Smooth muscle cell (in vitro differentiated cells): ENCODE results near the gene DGKG. TPM values are rescaled to one million over a fixed set of nuclear protein-coding genes. Genes with fewer than 3 reads are reported as not detected.

Experiments used
- DNase-seq: peaks from one replicate; lab custom pipeline; 2025; ENCODE audit not compliant: unreplicated experiment; lab: John Stamatoyannopoulos, UW
- H2AFZ ChIP-seq: fragments of 200-600 bp; sonication (generic); 2 replicates; pipeline ENCODE4 v1.6.0; 2016; ENCODE audit warnings: antibody characterized with exemption, low read depth, mild to moderate bottlenecking
- H3F3A ChIP-seq: fragments of 200-600 bp; sonication (generic); 2 replicates; pipeline ENCODE4 v1.6.0; 2017; ENCODE audit warnings: antibody characterized with exemption, low read depth
- H3K27ac ChIP-seq: fragments of 200-600 bp; sonication (generic); 2 replicates; pipeline ENCODE4 v1.5.1; 2016; ENCODE audit warnings: low read depth, mild to moderate bottlenecking
- H3K27me3 ChIP-seq: fragments of 200-600 bp; sonication (generic); 2 replicates; pipeline ENCODE4 v1.6.1; 2016; ENCODE audit warnings: low read depth, mild to moderate bottlenecking
- H3K36me3 ChIP-seq: fragments of 200-600 bp; sonication (generic); 2 replicates; pipeline ENCODE4 v1.5.1; 2016; ENCODE audit warnings: low read depth
- H3K4me1 ChIP-seq: fragments of 200-600 bp; sonication (generic); 2 replicates; pipeline ENCODE4 v1.5.1; 2016; ENCODE audit warnings: low read depth
- H3K4me2 ChIP-seq: fragments of 200-600 bp; sonication (generic); 2 replicates; pipeline ENCODE4 v1.6.0; 2016; ENCODE audit warnings: mild to moderate bottlenecking
- H3K4me3 ChIP-seq: fragments of 200-600 bp; sonication (generic); 2 replicates; pipeline ENCODE4 v1.5.1; 2016; ENCODE audit warnings: mild to moderate bottlenecking
- H3K79me2 ChIP-seq: fragments of 200-600 bp; sonication (generic); 2 replicates; pipeline ENCODE4 v1.6.0; 2016; ENCODE audit warnings: low read depth, mild to moderate bottlenecking
- H3K9ac ChIP-seq: fragments of 200-600 bp; sonication (generic); 2 replicates; pipeline ENCODE4 v1.6.0; 2016; ENCODE audit warnings: low read depth
- H3K9me3 ChIP-seq: fragments of 200-600 bp; sonication (generic); replicated peaks from 2 replicates; pipeline ENCODE4 v1.5.1; 2016; ENCODE audit warnings: low read depth
- H4K20me1 ChIP-seq: fragments of 200-600 bp; sonication (generic); 2 replicates; pipeline ENCODE4 v1.6.0; 2016; ENCODE audit warnings: low read depth
- WGBS: methylation state at CpG from one replicate; pipeline ENCODE4 v1.1.7; 2016; ENCODE audit warnings: low lambda C conversion rate; 5-methylcytosine and 5-hydroxymethylcytosine counted together
- polyA plus RNA-seq: library from polyadenylated mRNA; unstranded; fragments of >200 nt; fragmentation: Nextera tagmentation; extraction: Ambion mirVana; gene quantifications from 2 replicates; pipeline ENCODE4 v1.2.1, GENCODE V29; 2016
- total RNA-seq: library from RNA; depleted of rRNA; stranded (reverse); fragments of >200 nt; gene quantifications from 2 replicates; pipeline ENCODE4 v1.2.3, GENCODE V29; 2014
- TF ChIP-seq, protein P1 (sequence below): fragments of 200-600 bp; sonication (generic); IDR thresholded peaks from 2 replicates; pipeline ENCODE4 v1.5.1; 2017; ENCODE audit warnings: borderline replicate concordance, mild to moderate bottlenecking, antibody characterized with exemption; ENCODE audit not compliant: insufficient read depth, poor library complexity, severe bottlenecking

The DGKG gene
- total and polyA plus RNA-seq, 2 experiments from 2014 or later: 0.64 TPM; not detected in 1

DNA sequence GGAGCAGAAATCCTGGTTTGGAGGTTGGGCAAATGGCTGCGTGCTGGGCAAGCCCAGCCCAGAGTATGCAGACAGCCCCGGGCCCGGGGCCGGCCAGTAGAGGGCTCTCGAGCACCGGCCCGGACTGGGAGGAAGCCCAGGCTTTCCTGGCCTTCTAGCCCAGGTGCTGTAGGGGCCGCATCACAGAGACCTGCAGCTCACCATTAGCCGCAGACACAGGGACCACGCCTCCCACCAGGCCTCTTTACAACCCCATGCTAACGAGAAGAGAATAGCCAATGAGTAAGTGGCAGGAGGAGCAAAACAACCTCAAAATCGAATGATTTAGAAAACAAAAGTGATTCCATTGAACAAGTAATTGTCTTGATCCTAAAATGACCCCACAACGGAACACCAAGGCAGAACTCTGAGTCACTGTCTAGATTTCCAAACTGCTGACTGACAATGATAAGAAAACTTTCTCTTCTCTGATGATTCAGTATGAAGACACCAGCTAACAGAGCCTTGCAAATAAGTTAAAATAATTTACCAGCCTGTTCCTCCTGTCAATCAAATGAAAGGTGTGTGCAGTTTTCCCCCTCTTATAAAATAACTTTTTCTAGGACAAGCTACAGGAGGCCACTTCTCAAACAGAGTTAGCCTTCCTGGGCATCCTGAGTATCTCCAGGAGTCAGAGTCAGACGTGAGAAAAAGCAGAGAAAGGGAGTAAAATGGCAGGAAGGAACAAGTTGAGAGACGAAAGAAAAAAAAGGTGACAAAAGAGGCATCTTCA lies 102.2 kb downstream of the DGKG start:
- Histone ChIP-seq H4K20me1 (no peaks in the 10 kb centered on the region), H3K4me3 (peak overlapping the region; percentile 11), H3K9ac (no peak overlapping the region), H3F3A (no peaks in the 10 kb centered on the region), H3K27me3 (no peaks in the 10 kb centered on the region), H3K9me3 (no peaks in the 10 kb centered on the region), H3K27ac (no peak overlapping the region), H3K4me2 (peak overlapping the region; percentile 55), H3K79me2 (no peaks in the 10 kb centered on the region), H2AFZ (no peak overlapping the region), H3K4me1 (peaks cover 3% of the 10 kb centered on the region), H3K36me3 (no peaks in the 10 kb centered on the region)
- DNase-seq: peak; percentile 25
- WGBS: 12% methylated on average over 15 of the region's 15 CpGs
- TF ChIP-seq, protein P1, sequence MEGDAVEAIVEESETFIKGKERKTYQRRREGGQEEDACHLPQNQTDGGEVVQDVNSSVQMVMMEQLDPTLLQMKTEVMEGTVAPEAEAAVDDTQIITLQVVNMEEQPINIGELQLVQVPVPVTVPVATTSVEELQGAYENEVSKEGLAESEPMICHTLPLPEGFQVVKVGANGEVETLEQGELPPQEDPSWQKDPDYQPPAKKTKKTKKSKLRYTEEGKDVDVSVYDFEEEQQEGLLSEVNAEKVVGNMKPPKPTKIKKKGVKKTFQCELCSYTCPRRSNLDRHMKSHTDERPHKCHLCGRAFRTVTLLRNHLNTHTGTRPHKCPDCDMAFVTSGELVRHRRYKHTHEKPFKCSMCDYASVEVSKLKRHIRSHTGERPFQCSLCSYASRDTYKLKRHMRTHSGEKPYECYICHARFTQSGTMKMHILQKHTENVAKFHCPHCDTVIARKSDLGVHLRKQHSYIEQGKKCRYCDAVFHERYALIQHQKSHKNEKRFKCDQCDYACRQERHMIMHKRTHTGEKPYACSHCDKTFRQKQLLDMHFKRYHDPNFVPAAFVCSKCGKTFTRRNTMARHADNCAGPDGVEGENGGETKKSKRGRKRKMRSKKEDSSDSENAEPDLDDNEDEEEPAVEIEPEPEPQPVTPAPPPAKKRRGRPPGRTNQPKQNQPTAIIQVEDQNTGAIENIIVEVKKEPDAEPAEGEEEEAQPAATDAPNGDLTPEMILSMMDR: peak; percentile 87

DNA sequence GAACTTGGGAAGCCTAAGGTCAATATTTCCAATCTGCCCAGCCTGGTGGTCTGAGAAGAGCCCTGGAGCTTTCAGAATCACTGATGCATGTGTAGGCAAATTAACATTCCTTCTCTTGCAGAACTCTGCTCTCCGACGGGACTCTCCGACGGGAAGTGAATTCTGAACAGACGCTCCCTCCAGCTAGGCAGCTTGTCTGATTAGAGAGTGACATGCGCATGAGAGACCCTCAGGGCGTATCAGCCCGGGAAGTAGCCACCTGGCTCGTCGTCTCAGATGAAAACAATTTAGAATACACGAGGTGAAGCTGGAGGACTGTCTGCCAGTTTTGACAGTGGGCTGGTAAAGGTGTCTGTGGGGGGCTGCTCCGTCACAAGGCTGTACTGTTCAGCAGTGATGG lies 103.1 kb downstream of the DGKG start:
- no peaks in the 10 kb centered on the region for H3K36me3 ChIP-seq
- H3K4me1 ChIP-seq: peaks cover 3% of the 10 kb centered on the region
- no peaks in the 10 kb centered on the region for H4K20me1 ChIP-seq
- no peak overlapping the region for H3K27ac ChIP-seq
- no peak for DNase-seq
- H2AFZ ChIP-seq: no peak overlapping the region
- no peaks in the 10 kb centered on the region for H3F3A ChIP-seq
- TF ChIP-seq, protein P1: no peak
- 23% methylated on average over 12 of the region's 12 CpGs for WGBS
- no peaks in the 10 kb centered on the region for H3K9me3 ChIP-seq
- no peaks in the 10 kb centered on the region for H3K79me2 ChIP-seq
- H3K27me3 ChIP-seq: no peaks in the 10 kb centered on the region
- H3K4me2 ChIP-seq: no peak overlapping the region
- H3K9ac ChIP-seq: no peak overlapping the region
- H3K4me3 ChIP-seq: no peak overlapping the region

DNA sequence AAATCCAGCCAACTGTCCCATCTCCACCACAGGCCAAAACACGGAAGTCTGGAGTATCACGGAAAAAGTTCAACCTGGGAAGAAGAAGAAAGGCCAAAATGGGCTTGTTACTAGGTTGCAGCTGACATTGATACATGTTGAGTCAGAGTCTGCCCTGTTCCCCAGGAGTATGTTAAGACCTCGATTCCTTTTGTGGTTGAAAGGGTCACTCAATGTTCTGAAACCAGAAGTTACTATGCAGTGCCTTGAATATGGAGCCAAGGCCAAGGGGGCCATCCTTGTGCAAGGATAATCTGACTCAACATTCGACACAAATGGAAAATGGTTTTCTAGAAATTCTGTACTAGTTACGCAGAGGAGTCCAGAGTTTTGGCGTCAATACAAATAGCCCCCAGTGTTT lies 104.2 kb downstream of the DGKG start:
- Histone ChIP-seq H3K4me2 (no peak overlapping the region), H3K79me2 (no peaks in the 10 kb centered on the region), H3K27ac (no peak overlapping the region), H3K9me3 (no peaks in the 10 kb centered on the region), H3K4me3 (no peak overlapping the region), H4K20me1 (no peaks in the 10 kb centered on the region), H3K4me1 (peaks cover 3% of the 10 kb centered on the region), H3K9ac (no peak overlapping the region), H3K27me3 (no peaks in the 10 kb centered on the region), H2AFZ (no peak overlapping the region), H3K36me3 (no peaks in the 10 kb centered on the region), H3F3A (no peaks in the 10 kb centered on the region)
- 85% methylated on average over 6 of the region's 6 CpGs for WGBS
- no peak for DNase-seq
- TF ChIP-seq, protein P1: no peak
